ENCODE measurements around the gene ZFP36L1.

ZFP36L1 gene

GRCh38 chr14:68781161-68782021, 11.5 kb downstream of the ZFP36L1 start:
- TF ChIP-seq POLR2A (IDR thresholded peaks at IDR 0.05; ENCODE audit: low read depth, low read length) (no peak), PAX5 (IDR thresholded peaks at IDR 0.05; ENCODE audit: insufficient read depth, low read length, severe bottlenecking) (no peak), TAF1 (IDR thresholded peaks at IDR 0.05; ENCODE audit: low read depth, low read length) (no peak), POLR2AphosphoS5 (IDR thresholded peaks at IDR 0.05; ENCODE audit: low read depth, low read length) (no peak), SPI1 (IDR thresholded peaks at IDR 0.05; ENCODE audit: low read depth, low read length) (no peak), POU2F2 (IDR thresholded peaks at IDR 0.05; ENCODE audit: low read depth, low read length) (no peak)
- no peak for FAIRE-seq
- DNase-seq (ENCODE audit: insufficient read length, low spot score) = no peak

GRCh38 chr14:68780358-68781160, 12.3 kb downstream of the ZFP36L1 start:
- TF ChIP-seq SPI1 (IDR thresholded peaks at IDR 0.05; ENCODE audit: low read depth, low read length) (no peak), PAX5 (IDR thresholded peaks at IDR 0.05; ENCODE audit: insufficient read depth, low read length, severe bottlenecking) (no peak), POLR2A (IDR thresholded peaks at IDR 0.05; ENCODE audit: low read depth, low read length) (no peak), TAF1 (IDR thresholded peaks at IDR 0.05; ENCODE audit: low read depth, low read length) (no peak), POLR2AphosphoS5 (IDR thresholded peaks at IDR 0.05; ENCODE audit: low read depth, low read length) (no peak), POU2F2 (IDR thresholded peaks at IDR 0.05; ENCODE audit: low read depth, low read length) (no peak)
- FAIRE-seq (no peak), DNase-seq (ENCODE audit: insufficient read length, low spot score) (no peak)

- FAIRE-seq = no peak
- no peak for DNase-seq (ENCODE audit: insufficient read length, low spot score)
- TF ChIP-seq POLR2A (IDR thresholded peaks at IDR 0.05; ENCODE audit: low read depth, low read length) = no peak
- TF ChIP-seq POU2F2 (IDR thresholded peaks at IDR 0.05; ENCODE audit: low read depth, low read length) = no peak
- no peak for TF ChIP-seq TAF1 (IDR thresholded peaks at IDR 0.05; ENCODE audit: low read depth, low read length)
- TF ChIP-seq SPI1 (IDR thresholded peaks at IDR 0.05; ENCODE audit: low read depth, low read length) = no peak
- TF ChIP-seq PAX5 (IDR thresholded peaks at IDR 0.05; ENCODE audit: insufficient read depth, low read length, severe bottlenecking) = no peak
- no peak for TF ChIP-seq POLR2AphosphoS5 (IDR thresholded peaks at IDR 0.05; ENCODE audit: low read depth, low read length)
Observed at GRCh38 chr14:68779761-68780323, 13.0 kb downstream of the ZFP36L1 start.

- no peak for TF ChIP-seq SPI1 (IDR thresholded peaks at IDR 0.05; ENCODE audit: low read depth, low read length)
- TF ChIP-seq TAF1 (IDR thresholded peaks at IDR 0.05; ENCODE audit: low read depth, low read length) = no peak
- TF ChIP-seq PAX5 (IDR thresholded peaks at IDR 0.05; ENCODE audit: insufficient read depth, low read length, severe bottlenecking) = no peak
- TF ChIP-seq POLR2AphosphoS5 (IDR thresholded peaks at IDR 0.05; ENCODE audit: low read depth, low read length) = no peak
- TF ChIP-seq POLR2A (IDR thresholded peaks at IDR 0.05; ENCODE audit: low read depth, low read length) = no peak
- no peak for TF ChIP-seq POU2F2 (IDR thresholded peaks at IDR 0.05; ENCODE audit: low read depth, low read length)
- DNase-seq (ENCODE audit: insufficient read length, low spot score) (no peak), FAIRE-seq (no peak)
Observed at GRCh38 chr14:68777644-68778043, 15.2 kb downstream of the ZFP36L1 start.

GRCh38 chr14:68775614-68776126, 17.2 kb downstream of the ZFP36L1 start:
- DNase-seq (ENCODE audit: insufficient read length, low spot score) (no peak), FAIRE-seq (no peak)
- no peak for TF ChIP-seq POLR2A (IDR thresholded peaks at IDR 0.05; ENCODE audit: low read depth, low read length)
- no peak for TF ChIP-seq TAF1 (IDR thresholded peaks at IDR 0.05; ENCODE audit: low read depth, low read length)
- TF ChIP-seq SPI1 (IDR thresholded peaks at IDR 0.05; ENCODE audit: low read depth, low read length) = no peak

- DNase-seq (ENCODE audit: insufficient read length, low spot score) (no peak), FAIRE-seq (no peak)
- no peak for TF ChIP-seq PAX5 (IDR thresholded peaks at IDR 0.05; ENCODE audit: insufficient read depth, low read length, severe bottlenecking)
- no peak for TF ChIP-seq SPI1 (IDR thresholded peaks at IDR 0.05; ENCODE audit: low read depth, low read length)
- no peak for TF ChIP-seq POU2F2 (IDR thresholded peaks at IDR 0.05; ENCODE audit: low read depth, low read length)
- TF ChIP-seq POLR2AphosphoS5 (IDR thresholded peaks at IDR 0.05; ENCODE audit: low read depth, low read length) = no peak
- no peak for TF ChIP-seq TAF1 (IDR thresholded peaks at IDR 0.05; ENCODE audit: low read depth, low read length)
- no peak for TF ChIP-seq POLR2A (IDR thresholded peaks at IDR 0.05; ENCODE audit: low read depth, low read length)
Observed at GRCh38 chr14:68774771-68775613, 17.9 kb downstream of the ZFP36L1 start.

- no peak for TF ChIP-seq POLR2AphosphoS5 (IDR thresholded peaks at IDR 0.05; ENCODE audit: low read depth, low read length)
- no peak for TF ChIP-seq TAF1 (IDR thresholded peaks at IDR 0.05; ENCODE audit: low read depth, low read length)
- no peak for TF ChIP-seq POU2F2 (IDR thresholded peaks at IDR 0.05; ENCODE audit: low read depth, low read length)
- no peak for TF ChIP-seq PAX5 (IDR thresholded peaks at IDR 0.05; ENCODE audit: insufficient read depth, low read length, severe bottlenecking)
- TF ChIP-seq SPI1 (IDR thresholded peaks at IDR 0.05; ENCODE audit: low read depth, low read length) = no peak
- no peak for TF ChIP-seq POLR2A (IDR thresholded peaks at IDR 0.05; ENCODE audit: low read depth, low read length)
- DNase-seq (ENCODE audit: insufficient read length, low spot score) (no peak), FAIRE-seq (no peak)
Observed at GRCh38 chr14:68772761-68773381, 20.0 kb downstream of the ZFP36L1 start.

GRCh38 chr14:68771631-68772030, 21.2 kb downstream of the ZFP36L1 start:
- FAIRE-seq (peak; percentile 9), DNase-seq (ENCODE audit: insufficient read length, low spot score) (no peak)
- TF ChIP-seq POLR2A (IDR thresholded peaks at IDR 0.05; ENCODE audit: low read depth, low read length) (no peak), SPI1 (IDR thresholded peaks at IDR 0.05; ENCODE audit: low read depth, low read length) (no peak), POU2F2 (IDR thresholded peaks at IDR 0.05; ENCODE audit: low read depth, low read length) (no peak), POLR2AphosphoS5 (IDR thresholded peaks at IDR 0.05; ENCODE audit: low read depth, low read length) (no peak), PAX5 (IDR thresholded peaks at IDR 0.05; ENCODE audit: insufficient read depth, low read length, severe bottlenecking) (no peak), TAF1 (IDR thresholded peaks at IDR 0.05; ENCODE audit: low read depth, low read length) (no peak)
